HG02610 (cell line): ENCODE measurements around the gene OMD.
"Not testable (repeated sequence)": the region's sequence is repeated elsewhere in the genome, so short reads cannot be mapped to it uniquely, and the experiment has no call there.

Experiments used
- ATAC-seq: cut with Tn5 transposase; IDR thresholded peaks from one replicate; pipeline ENCODE4 v1.9.1; 2021; ENCODE audit warnings: mild to moderate bottlenecking, moderate library complexity; ENCODE audit not compliant: unreplicated experiment

Gene OMD

DNA sequence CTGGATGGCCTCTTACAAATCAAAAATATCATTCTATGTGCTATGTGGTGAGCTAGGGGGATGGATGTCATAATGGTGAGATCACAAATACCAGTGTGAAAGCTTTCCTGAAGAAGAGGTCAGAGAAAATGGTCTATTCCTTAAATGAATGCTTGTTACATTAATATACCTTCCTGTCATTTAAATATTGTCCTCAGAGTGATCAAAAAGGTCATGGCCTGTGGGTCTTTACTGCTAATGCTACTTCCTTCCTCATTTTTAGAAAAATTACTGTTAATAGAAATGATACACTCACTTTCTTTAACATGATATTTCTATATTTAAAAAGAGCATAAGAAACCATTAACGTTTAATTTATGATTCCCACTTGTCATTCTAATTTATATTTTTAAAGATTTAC is 9.7 kb downstream of the OMD start:
- no peak for ATAC-seq

DNA sequence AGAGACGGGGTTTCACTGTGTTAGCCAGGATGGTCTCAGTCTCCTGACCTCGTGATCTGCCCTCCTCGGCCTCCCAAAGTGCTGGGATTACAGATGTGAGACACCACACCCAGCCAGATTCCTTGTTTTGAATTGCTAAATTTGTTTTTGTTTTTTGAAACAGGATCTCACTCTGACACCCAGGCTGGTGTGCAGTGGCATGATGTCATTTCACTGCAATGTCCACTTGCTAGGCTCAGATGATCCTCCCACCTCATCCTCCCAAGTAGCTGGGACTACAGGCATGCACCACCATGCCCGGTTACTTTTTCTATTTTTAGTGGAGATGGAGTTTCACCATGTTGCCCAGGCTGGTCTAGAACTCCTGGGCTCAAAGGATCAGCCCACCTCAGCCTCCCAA is 13.1 kb downstream of the OMD start:
- ATAC-seq = not testable (repeated sequence)

DNA sequence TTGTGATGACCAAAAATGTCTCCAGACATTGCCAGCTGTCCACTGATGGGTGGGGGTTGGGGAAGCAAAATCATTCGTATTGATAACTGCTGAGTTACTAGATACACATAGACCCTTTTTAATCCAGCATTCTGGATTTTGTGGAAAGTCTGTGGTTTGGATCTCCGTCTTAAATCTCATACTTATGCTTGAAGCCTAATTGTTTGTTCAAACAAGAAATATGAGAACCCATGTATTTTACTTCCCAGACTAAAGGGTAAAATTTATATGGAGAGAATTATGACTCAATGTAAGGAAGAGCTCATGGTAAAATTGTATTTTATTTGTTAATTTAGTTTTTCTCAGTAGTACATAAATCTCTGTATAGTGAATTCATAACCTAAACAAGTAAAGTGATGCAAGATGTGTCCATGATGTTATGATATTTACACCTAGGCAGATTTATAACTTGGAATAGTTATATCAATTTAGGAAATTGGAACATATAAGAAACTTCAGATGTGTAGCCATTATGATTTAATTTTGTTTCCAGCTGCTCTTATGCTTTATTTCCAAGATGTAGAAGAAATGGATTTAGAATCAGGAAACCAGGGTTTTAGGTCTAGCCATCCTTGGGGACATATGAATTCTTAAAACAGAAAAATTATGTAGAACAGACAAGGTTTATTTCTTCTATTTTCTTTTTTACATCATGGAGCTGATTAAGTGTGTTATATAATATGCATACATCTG is 15.4 kb downstream of the OMD start:
- ATAC-seq = no peak

DNA sequence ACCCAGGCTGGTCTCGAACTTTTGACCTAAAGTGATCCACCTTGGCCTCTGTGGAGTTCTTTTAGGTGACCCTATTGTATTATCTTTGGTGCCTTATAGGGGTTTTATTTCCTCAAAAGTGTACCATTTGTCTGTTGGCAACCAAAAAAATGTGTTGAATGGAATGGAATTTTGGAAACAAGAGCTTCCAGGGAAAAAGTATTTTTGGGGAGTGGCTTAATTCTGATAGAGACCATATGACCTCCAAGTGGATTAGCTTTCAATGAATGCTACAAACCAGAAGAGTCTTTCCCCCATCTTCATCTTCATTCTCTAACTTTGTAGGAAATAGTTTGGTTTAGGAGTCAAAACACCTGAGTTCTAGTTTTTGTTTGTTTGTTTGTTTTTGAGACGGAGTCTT is 16.5 kb downstream of the OMD start:
- ATAC-seq = no peak

DNA sequence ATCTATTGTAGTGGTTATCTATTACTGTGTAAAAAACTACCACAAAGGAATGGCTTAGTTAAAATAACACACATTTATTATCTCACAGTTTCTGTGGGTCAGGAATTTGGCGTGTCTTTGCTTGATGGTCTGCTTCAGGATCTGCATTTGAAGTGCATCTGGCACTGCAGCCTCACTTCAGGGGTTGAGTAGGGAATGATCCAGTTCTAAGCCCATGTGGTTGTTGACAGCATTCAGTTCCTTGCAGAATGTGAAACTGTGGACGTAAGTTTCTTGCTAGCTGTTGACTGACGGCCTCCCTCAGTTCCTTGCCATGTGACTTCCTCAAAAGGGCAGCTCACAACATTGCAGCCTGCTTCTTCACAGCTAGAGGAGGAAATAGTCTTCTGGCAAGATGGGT is 17.8 kb downstream of the OMD start:
- peak; percentile 73 for ATAC-seq

DNA sequence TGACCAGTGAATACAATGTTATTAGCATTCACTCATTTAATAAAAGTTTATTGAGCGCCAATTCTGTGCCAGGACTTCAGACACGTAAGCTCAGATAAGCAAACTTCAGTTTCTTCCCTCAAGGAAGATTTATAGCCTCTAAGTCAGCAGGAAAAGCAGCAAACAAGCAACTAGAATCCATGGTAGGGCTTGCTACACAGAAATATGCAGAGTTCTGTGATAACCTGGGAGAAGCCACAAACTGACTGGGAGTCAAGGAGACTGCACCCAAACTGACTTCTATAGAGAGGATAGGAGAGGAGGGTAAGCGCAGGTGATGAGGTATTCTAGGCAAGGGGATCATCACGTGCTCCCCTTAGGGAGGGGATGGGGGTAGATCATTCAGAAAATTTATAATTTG is 18.5 kb downstream of the OMD start:
- ATAC-seq = no peak

DNA sequence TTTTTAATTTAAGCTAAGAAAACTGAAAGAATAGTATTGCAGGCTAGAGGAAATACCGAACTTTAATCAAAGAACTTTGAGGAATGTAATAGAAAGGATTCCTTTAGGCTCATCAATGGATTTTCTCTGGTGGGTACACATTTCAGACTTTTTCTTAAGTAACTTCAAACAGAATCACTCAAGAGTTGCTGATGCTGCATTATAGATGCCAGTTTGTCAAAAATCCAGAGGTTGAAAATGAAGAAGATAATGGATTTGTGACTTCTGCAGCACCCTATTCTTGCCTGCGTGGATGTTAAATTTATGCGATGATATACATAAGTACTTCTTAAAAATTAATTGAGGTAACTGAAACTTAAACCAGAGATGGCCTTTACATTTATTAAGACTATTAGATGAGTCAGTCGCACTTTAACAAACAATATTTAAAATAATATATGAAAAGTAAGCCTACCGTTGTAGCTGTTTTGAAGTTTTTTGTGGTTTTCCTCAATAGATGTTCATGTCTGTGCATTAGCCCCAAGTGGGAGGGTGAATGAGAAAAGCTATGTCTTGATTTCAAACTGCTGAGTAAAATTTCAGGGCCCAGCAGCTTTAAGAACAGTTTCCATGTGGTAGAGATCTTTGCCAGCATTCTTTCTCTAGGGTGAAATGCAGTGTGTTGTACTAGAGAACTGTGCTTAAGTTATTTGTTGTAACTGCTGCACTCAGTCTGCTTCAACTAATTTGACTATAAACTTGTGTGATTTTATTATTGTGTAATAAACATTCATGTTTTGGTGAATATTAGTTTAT is 20.0 kb downstream of the OMD start, which contains the start of gene OGN:
TSS of gene OGN (minus strand) at position 537 of the 795 bp plus-strand sequence. CDS start 1,171 bp downstream, outside the sequence.
- no peak for ATAC-seq

DNA sequence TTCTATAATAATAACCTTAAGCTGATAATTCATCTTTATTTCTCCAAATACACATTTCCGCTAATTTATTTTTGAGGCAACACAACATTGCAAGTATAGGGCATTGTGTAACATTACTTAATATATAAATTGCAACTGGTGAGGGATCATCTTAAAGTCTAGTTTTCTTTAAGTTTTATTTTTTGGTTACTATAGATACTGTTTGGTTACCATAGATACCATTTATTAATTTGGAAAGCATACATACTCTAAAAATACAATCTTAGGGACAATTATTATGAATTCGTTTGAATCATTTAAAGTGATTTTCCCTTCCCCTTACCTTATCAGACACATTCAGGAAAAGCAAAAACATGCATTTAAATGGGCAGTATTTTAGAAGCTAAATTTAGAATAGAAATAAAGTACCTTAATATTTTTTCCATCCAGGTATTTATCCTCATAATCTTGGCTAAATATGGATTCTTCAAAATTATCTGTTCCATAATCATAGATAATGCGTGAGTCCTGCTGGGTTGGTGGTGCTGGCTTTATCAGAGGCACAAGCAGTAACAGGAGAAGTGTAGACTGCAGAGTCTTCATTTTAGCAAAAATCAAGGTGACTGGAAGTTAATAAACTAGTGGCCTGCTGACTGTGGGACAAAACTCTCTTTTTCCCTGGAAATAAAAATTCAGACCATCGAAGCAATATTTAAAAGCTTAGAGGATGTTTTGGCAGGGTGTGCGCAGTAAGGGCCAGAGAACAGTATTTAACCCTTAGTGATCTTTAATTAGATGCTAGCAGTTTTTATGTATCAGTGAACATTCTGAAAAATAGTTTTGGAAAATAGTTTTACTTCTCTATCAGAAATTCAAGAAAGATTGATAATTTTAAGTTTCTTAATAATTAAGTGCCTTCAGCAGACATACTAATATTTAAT is 21.2 kb downstream of the OMD start:
- ATAC-seq = no peak

DNA sequence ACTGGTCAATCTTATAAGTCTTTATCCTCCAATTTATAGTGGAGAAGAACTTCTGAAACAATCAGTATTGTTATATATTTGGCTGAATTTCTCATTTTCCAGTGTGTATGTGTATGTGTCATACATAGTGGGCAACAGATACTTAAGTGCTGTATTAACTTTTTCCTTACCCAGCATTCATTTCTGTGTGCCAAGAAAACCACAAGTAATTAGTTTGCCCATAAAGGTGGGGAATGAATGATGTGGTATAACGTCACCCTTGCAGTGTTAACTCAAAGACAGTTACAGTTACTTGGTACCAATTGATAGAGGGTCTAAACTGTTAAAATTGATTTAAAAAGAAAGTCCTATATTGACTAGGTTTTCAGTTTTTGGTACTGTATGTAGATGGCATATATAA is 21.9 kb downstream of the OMD start:
- ATAC-seq = no peak

DNA sequence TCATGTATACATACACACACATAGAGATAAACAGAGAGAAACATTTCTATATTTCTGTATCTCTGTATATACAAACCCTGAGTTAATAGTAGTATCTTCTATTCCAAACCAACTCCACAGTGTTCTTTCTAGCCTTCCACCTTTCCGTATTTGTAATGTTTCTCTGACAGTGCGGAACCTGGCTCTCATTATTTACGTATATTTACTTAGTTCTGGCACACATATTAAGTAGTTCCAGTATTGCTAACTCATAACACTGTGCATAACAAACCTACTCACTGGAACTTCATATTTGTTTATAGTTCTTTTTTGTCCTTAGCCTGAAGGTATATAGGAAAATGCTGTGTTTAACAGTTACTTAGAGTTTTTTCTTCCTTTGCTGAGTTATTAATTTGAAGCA is 26.4 kb downstream of the OMD start:
- ATAC-seq = no peak

DNA sequence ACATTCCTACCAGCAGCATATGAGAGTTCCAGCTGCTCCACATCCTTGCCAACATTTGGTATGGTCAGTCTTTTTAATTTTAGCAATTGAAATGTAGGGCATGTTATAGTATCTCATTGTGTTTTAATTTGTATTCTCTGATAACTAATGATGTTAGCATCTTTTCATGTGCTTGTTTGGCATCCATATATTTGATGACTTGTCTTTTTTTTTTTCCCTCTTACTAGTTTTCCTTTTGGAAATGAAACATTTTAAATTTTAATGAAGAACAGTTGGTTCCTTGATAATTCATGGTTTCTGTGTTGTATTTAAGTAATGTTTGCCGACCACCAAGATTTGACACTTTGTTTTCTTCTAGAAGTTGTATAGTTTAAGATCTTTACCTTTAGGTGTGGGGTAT is 28.7 kb downstream of the OMD start:
- ATAC-seq = no peak

DNA sequence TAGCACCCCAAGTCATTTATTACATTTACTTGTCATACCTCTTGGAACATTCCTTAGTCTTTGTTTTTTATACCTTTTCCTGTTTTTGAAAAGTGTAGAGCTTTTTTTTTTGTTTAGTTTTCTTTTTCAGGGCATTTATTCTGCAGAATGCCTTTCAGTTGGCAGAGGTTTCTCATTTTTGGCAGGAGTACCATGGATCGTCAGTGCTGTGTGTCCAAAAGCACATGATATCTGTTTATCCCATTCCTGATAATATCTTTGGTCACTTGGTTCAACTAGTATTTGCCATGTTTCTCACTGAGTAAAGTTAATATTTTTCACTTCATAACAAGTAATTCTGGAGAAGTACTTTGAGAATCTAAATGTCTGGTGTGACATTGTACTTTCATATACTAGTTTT is 30.6 kb downstream of the OMD start:
- ATAC-seq = no peak

DNA sequence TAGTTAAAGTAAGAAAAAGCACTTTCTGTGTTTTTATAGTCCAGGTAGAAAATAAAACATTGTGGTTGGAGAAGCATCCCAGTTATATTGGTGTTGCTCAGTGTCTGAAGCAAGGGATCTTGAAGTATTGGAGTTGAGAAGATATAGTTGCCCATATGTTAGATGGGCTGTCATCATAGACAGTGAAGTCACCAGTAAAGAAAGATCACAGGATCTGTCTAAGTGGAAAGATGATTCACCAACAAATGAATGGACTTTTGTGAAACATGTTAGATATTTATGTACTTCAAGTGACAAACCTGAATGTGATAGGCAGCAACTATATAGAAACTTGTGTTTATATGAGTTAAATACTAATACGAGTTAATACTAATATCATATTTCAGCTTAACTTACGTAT is 31.6 kb downstream of the OMD start:
- ATAC-seq = no peak

DNA sequence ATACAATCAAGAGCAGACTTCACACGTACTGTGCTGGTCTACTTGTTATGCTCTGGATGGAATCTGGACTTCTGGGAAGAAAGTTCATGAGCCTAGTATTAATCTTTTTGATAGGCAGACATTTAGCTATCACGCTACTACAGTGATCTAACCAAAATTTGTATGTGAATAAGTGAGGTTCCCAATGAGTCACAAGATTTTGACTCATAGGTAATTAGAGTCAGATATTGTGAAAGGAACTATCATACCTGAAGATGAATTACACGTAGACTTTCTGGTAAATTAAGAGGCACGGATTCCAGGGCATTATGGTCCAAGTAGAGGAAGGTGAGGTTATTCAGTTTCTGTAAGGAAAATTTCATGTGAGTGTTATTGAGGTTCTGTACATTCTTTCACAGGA is 38.3 kb downstream of the OMD start:
- no peak for ATAC-seq

DNA sequence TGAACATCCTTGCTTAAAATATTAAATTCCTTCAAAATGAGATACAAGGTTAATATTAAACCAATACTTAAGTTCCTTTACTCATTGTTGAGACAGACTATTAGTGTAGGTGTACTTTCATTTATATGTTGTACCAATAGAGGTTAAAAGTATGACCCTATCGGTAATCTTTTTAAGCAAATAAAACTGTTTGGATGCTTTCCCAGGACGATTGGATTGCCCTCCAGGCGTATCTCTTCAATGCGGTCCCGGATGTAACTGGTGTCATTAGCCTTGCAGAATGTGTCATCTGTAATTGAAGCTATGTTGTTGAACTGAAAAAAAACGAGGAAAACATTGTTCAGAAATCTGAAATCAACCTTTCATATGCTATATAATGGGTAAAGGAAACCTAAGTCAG is 38.8 kb downstream of the OMD start:
- no peak for ATAC-seq

DNA sequence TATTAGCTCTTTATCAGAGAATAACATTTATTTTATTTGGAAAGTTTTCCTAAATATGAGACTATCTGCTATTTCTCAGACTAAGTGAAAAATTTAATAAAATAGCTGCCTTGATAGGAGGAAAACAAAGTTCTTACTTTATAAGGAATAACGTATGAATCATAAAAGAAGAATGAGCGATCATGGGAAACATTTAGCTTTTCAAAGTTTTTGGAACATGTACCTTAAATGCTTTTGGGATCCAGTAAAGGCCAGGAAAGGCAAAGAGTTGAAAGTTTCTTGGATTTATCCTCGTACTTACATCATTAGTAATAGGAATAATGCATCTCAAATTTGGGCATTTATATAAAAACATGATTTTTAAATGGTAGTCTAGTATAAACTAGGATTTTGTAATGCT is 39.3 kb downstream of the OMD start:
- no peak for ATAC-seq

DNA sequence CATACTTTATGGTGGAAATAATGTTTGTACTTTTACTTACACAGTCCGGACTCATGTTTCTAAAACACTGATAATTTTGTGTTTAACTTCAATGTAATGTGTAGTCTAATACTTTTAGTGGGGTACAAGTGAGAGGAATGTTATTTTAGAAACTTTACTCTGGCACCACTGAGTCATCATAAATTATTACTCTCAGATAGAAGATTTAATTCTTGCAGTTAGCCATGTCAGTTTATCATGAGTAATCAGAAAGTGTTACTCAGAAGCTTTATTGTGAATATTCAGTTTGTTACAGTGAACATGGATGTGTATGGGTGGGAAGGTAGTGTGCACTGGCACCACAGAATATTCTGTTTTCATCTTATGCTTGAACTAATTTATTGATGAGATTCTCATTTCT is 39.9 kb downstream of the OMD start:
- no peak for ATAC-seq

DNA sequence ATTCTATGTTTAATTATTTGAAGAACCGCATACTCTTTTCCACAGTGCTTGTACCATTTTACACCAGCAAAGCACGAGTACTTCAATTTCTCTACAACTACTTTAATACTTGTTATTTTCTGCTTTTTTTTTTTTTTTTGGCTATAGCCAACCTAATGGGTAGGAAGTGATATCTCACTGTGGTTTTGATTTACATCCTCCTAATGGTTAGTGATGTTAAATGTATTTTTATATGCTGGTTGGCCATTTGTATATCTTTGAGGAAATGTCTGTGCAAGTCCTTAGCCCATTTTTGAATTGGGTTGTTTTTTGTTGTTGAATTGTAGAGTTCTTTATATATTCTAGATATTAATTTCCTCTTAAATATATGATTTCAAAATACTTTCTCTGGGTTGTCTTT is 42.5 kb downstream of the OMD start:
- no peak for ATAC-seq

DNA sequence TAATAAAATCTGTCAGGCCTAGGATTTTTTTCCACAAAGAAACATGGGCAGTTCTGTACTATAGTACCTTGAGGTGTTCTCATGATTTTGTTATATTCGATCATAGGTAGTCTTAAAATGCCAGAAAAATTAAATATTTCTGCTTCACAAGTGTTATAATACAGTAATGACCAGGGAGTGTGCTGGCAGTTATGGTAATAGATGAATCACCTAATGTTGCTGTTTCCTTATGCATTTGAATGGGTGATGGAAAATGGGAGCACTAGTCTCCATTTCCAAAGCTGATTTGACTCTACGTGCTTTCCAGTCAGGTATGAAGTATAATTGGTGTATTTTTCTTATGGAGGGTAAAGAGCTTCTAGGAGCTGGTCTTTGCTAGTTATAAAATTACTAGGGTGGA is 43.7 kb downstream of the OMD start:
- no peak for ATAC-seq

DNA sequence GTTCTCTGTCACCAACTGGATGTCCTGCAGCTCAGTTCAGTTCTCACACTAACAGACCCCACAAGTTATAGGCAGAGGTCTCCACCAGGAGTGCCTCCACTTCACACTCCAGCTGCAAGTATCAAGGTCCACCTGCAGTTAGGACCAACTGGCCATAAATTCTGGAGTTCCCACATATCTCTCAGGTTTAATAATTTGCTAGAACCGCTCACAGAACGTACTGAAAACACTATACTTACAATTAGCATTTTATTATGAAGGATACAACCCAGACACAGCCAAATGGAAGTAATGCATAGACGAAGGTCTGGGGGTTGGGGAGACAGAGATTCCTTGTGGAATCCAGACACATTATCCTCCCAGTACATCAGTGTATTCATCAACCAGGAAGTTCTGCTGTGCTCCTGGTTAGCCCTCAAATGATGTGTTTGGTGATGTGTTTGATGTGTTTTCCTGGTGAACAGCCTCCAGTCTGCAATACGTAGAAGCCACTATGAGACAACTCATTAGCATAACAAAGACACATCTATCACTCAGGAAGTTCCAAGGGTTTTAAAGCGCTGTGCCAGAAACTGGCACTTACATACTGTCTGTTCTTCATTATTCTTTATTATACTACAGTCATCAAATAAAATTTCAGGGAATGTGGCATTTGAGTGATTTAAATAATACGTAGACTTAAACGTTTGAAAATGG is 45.3 kb downstream of the OMD start:
- no peak for ATAC-seq

DNA sequence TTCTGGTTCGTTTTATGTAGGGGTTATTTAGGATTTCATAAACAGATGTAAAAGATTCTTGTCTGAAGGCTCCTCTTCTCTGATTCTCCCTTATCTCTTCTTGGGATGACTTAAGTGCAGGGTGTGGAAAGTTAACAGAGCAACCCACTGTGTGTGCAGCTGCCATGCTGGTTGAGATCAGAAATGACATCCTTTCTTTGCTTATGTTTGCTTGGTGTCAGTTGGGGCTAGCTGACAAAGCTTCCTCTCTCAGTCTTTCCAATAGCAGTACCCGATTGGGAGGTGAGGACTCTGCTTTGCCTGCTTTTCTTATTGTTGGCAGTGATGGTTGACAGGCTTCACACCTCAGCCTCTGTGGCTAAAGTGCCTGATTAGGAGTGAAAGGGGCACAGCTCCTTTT is 46.4 kb downstream of the OMD start:
- ATAC-seq = no peak
